ENCODE data around the gene ENTPD1.

DNA sequence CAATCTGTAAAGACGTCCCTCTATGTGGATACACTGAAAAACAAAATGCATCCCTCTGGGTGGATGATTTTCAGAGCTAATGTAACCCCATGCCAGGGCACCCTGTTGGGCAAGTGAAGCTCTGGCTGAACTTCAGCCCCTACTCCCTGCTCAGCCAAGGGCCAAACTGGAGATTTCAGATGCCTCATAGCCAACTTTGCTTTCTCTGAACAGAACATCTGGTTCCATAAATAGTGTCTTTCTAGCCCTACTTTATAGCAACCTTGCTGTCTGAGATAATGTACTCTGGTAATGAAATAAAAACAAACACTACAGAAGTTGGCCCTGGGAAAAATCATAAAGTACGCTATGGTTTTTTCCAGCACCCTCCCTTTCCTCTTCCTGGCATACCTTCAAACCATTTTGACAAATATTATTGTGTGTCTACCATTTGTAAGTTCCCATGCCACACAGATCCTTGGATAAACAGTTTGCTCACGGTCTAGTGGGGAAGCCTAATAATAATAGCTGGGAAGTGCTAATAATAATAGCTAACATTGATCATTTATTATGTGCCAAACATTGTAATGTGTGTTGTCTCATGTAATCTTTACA lies 3.4 kb downstream of the ENTPD1 start:
- TF ChIP-seq POLR2A (IDR thresholded peaks at IDR 0.05) = no peak
- TF ChIP-seq, protein P1, sequence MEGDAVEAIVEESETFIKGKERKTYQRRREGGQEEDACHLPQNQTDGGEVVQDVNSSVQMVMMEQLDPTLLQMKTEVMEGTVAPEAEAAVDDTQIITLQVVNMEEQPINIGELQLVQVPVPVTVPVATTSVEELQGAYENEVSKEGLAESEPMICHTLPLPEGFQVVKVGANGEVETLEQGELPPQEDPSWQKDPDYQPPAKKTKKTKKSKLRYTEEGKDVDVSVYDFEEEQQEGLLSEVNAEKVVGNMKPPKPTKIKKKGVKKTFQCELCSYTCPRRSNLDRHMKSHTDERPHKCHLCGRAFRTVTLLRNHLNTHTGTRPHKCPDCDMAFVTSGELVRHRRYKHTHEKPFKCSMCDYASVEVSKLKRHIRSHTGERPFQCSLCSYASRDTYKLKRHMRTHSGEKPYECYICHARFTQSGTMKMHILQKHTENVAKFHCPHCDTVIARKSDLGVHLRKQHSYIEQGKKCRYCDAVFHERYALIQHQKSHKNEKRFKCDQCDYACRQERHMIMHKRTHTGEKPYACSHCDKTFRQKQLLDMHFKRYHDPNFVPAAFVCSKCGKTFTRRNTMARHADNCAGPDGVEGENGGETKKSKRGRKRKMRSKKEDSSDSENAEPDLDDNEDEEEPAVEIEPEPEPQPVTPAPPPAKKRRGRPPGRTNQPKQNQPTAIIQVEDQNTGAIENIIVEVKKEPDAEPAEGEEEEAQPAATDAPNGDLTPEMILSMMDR (IDR thresholded peaks at IDR 0.05) = no peak

Measured in adrenal gland (tissue), 5 donors.